K562 (cell line): Measurements from ENCODE around the gene METTL15. TPM values are rescaled to one million over a fixed set of nuclear protein-coding genes. Genes with fewer than 3 reads are reported as not detected.

Experiments
- ATAC-seq: fragments of 200-7000 bp; cut with Tn5 transposase; 3 replicates; pipeline ENCODE4 v1.9.1; 2020; ENCODE audit warnings: moderate library complexity
- BruUV-seq: library from RNA; stranded (reverse); fragments of 400-500 nt; replicated peaks from 2 replicates; lab custom pipeline; 2021; lab: Mats Ljungman, UMichigan
- CTCF ChIA-PET: fragments of 300-600 bp; formaldehyde crosslinking; extraction: SDS; loops from one replicate; lab custom pipeline; 2021; ENCODE audit warnings: low intra/inter-chr PET ratio; lab: Yijun Ruan, JAX
- POLR2A ChIA-PET: fragments of 300-600, 350-650 bp; sonication (Branson Sonifier 250); formaldehyde crosslinking; extraction: SDS; loops from one replicate; lab custom pipeline; 2021; ENCODE audit warnings: antibody characterized with exemption, inconsistent platforms; lab: Yijun Ruan, JAX
- DNase-seq, 4 experiments: peaks; one replicate each; pipeline versions ENCODE4 v3.0.0 to v3.0.0-alpha.2; 2011 to 2018; ENCODE audit warnings: low spot score in 3 of 4, mixed read lengths in 3 of 4; ENCODE audit errors: extremely low read depth in 1 of 4
- FAIRE-seq: peaks from 2 replicates; lab custom pipeline; 2011; peaks lifted over from hg19 to GRCh38; lab: Jason Lieb, UNC
- H2AFZ ChIP-seq: 2 replicates; pipeline ENCODE4 v1.6.0; 2011; ENCODE audit warnings: low read depth, low read length, control low read depth, inconsistent platforms
- H3K27ac ChIP-seq: fragments of 200-600 bp; 3 replicates; pipeline ENCODE4 v1.8.0; 2011; ENCODE audit warnings: low read depth, mild to moderate bottlenecking, control low read depth, inconsistent platforms, low read length, moderate library complexity, mixed read lengths; ENCODE audit errors: extremely low read depth
- H3K27me3 ChIP-seq, 2 experiments: fragments of 300-600 bp in 1 of 2; 2 replicates in 1 of 2; 3 replicates in 1 of 2; pipeline versions ENCODE4 v1.6.0 to v1.8.0; 2011; ENCODE audit warnings: inconsistent platforms in 2 of 2, low read length in 2 of 2, mild to moderate bottlenecking in 1 of 2, mixed read lengths in 1 of 2, moderate library complexity in 1 of 2; ENCODE audit not compliant: control insufficient read depth in 2 of 2, insufficient read depth in 2 of 2
- H3K36me3 ChIP-seq: fragments of 300-600 bp; 3 replicates; pipeline ENCODE4 v1.8.0; 2011; ENCODE audit warnings: mild to moderate bottlenecking, low read length, inconsistent platforms; ENCODE audit not compliant: control insufficient read depth, insufficient read depth
- H3K4me1 ChIP-seq, 2 experiments: fragments of 200-600 bp in 1 of 2; replicated peaks in 1 of 2; 2 replicates in 1 of 2; 3 replicates in 1 of 2; pipeline versions ENCODE4 v1.5.1 to v1.8.0; 2011; ENCODE audit warnings: inconsistent platforms in 2 of 2, low read length in 2 of 2, mild to moderate bottlenecking in 1 of 2, mixed read lengths in 1 of 2, moderate library complexity in 1 of 2; ENCODE audit not compliant: control insufficient read depth in 2 of 2, insufficient read depth in 2 of 2
- H3K4me2 ChIP-seq: 2 replicates; pipeline ENCODE4 v1.6.1; 2011; ENCODE audit warnings: low read length, control low read depth, inconsistent platforms, mixed read lengths; ENCODE audit not compliant: insufficient read depth
- H3K4me3 ChIP-seq: fragments of 200-600 bp; sonication (generic), shearing (Covaris generic); 2 replicates; pipeline ENCODE4 v1.5.1; 2016; ENCODE audit warnings: control low read depth, inconsistent platforms
- H3K79me2 ChIP-seq: fragments of 200-600 bp; 3 replicates; pipeline ENCODE4 v1.8.0; 2011; ENCODE audit warnings: low read length, inconsistent platforms; ENCODE audit not compliant: control insufficient read depth, insufficient read depth
- H3K9ac ChIP-seq, 2 experiments: 2 replicates each; pipeline versions ENCODE4 v1.6.0 to v1.6.1; 2011; ENCODE audit warnings: low read depth in 2 of 2, low read length in 2 of 2, control low read depth in 1 of 2, inconsistent platforms in 1 of 2, mild to moderate bottlenecking in 1 of 2, mixed read lengths in 1 of 2; ENCODE audit not compliant: insufficient read depth in 1 of 2
- H3K9me1 ChIP-seq: one replicate; pipeline ENCODE4 v1.6.0; 2011; ENCODE audit warnings: inconsistent platforms, mild to moderate bottlenecking, low read length, moderate library complexity; ENCODE audit not compliant: control insufficient read depth, insufficient read depth
- H3K9me3 ChIP-seq: replicated peaks from 2 replicates; pipeline ENCODE4 v1.5.1; 2011; ENCODE audit warnings: low read depth, low read length, inconsistent platforms; ENCODE audit not compliant: control insufficient read depth, insufficient read depth
- H4K20me1 ChIP-seq: replicated peaks from 2 replicates; pipeline ENCODE4 v1.6.1; 2011; ENCODE audit warnings: low read length, inconsistent platforms, mixed read lengths; ENCODE audit not compliant: control insufficient read depth, insufficient read depth
- DLX4 ChIP-seq: fragments of 250-450 bp; sonication (Bioruptor Pico); IDR thresholded peaks from 2 replicates; pipeline ENCODE4 v1.6.1; 2021; ENCODE audit warnings: mild to moderate bottlenecking
- HIVEP1 ChIP-seq: fragments of 250-450 bp; sonication (Bioruptor Pico); IDR thresholded peaks from 2 replicates; pipeline ENCODE4 v1.4.0; 2020; ENCODE audit warnings: mild to moderate bottlenecking
- NFXL1 ChIP-seq: fragments of 450-650 bp; formaldehyde crosslinking; IDR thresholded peaks from 2 replicates; pipeline ENCODE4 v1.4.0; 2021; ENCODE audit warnings: mild to moderate bottlenecking
- TCFL5 ChIP-seq: fragments of 250-450 bp; sonication (Bioruptor Pico); conservative IDR thresholded peaks from 2 replicates; pipeline ENCODE4 v1.6.1; 2021; ENCODE audit warnings: mild to moderate bottlenecking, moderate library complexity, matching md5 sums
- ZBTB17 ChIP-seq: fragments of 450-650 bp; formaldehyde crosslinking; IDR thresholded peaks from 2 replicates; pipeline ENCODE4 v1.4.0; 2020; ENCODE audit warnings: mild to moderate bottlenecking
- ZNF282 ChIP-seq: sonication (generic); formaldehyde crosslinking; IDR thresholded peaks from 2 replicates; pipeline ENCODE4 v1.8.1; 2023; ENCODE audit warnings: missing genetic modification reagents
- ZNF518B ChIP-seq: fragments of 250-450 bp; sonication (Bioruptor Pico); IDR thresholded peaks from 2 replicates; pipeline ENCODE4 v1.5.0; 2021; ENCODE audit warnings: mild to moderate bottlenecking, moderate library complexity
- in situ Hi-C: fragments of 300-500 bp; cut with MboI; formaldehyde crosslinking; loops from 4 replicates; pipeline ENCODE4 v1.15.0; 2018; ENCODE audit warnings: inconsistent platforms, mixed read lengths
- intact Hi-C: fragments of 100-400 bp; cut with micrococcal nuclease; formaldehyde crosslinking; loops from 2 replicates; pipeline ENCODE4 v1.14.2; 2022
- polyA plus RNA-seq, 8 experiments: library from polyadenylated mRNA; depleted of rRNA in 4 of 8; stranded (reverse) in 5 of 8; unstranded in 3 of 8; fragments of >200 nt; fragmentation: Nextera tagmentation in 2 of 8; fragmentation: Illumina TruSeq in 1 of 8; extraction: Ambion mirVana in 2 of 8; extraction: Trizol in 1 of 8; gene quantifications; 2 replicates each; pipeline versions ENCODE4 v1.2.1 to v1.2.3, GENCODE V29; 2011 to 2014; ENCODE audit warnings: inconsistent platforms in 1 of 8, missing spikeins in 1 of 8
- total RNA-seq, 7 experiments: library from RNA; depleted of rRNA in 6 of 7; stranded (reverse); fragments of >200 nt in 6 of 7; fragmentation: Illumina TruSeq in 2 of 7; extraction: Trizol in 2 of 7; gene quantifications; 2 replicates each; pipeline versions ENCODE4 v1.2.1 to v1.2.3, GENCODE V29; 2011 to 2021; ENCODE audit warnings: low replicate concordance in 1 of 7
- TF ChIP-seq, protein P1 (sequence below): fragments of 450-650 bp; IDR thresholded peaks from 2 replicates; pipeline ENCODE4 v1.7.1; 2018; ENCODE audit warnings: mild to moderate bottlenecking, low read depth; ENCODE audit not compliant: partially characterized antibody

Gene METTL15
- total and polyA plus RNA-seq, 9 of the 15 experiments (the other 6 are each of a cell fraction or from before 2014, with no cell fraction given) = 10.7 to 21.7 (median 15.9) TPM

- no peaks in the 10 kb centered on the region for H3K9me3 ChIP-seq
- ATAC-seq (no peak), FAIRE-seq (no peak), DNase-seq (no peak)
- no peaks in the 10 kb centered on the region for H3K9me1 ChIP-seq
- no TSS peak for BruUV-seq
- no peak overlapping the region for H3K4me2 ChIP-seq
- in situ Hi-C loops = no loop called here
- peaks cover 39% of the 10 kb centered on the region for H3K79me2 ChIP-seq
- H4K20me1 ChIP-seq = no peaks in the 10 kb centered on the region
- no peak overlapping the region for H3K4me3 ChIP-seq
- no peaks in the 10 kb centered on the region for H3K4me1 ChIP-seq
- H3K36me3 ChIP-seq = peaks cover 67% of the 10 kb centered on the region
- intact Hi-C loops = no loop called here
- no peak overlapping the region for H3K27ac ChIP-seq
- H3K9ac ChIP-seq = no peak overlapping the region
- ChIA-PET POLR2A (interaction anchor here (0.5 to 1.0 kb wide), 2 partner anchors 19 to 763 kb away, joined by 3 to 4 read pairs; no protein-coding TSS in a partner anchor), CTCF (no interaction called here)
- H2AFZ ChIP-seq = no peak overlapping the region
- TF ChIP-seq DLX4 (CRISPR knock-in tag) (no peak), NFXL1 (CRISPR knock-in tag) (no peak), HIVEP1 (CRISPR knock-in tag) (no peak), ZNF282 (CRISPR knock-in tag) (no peak), ZBTB17 (CRISPR knock-in tag) (no peak), ZNF518B (CRISPR knock-in tag) (no peak), TCFL5 (CRISPR knock-in tag) (no peak)
- TF ChIP-seq, protein P1, sequence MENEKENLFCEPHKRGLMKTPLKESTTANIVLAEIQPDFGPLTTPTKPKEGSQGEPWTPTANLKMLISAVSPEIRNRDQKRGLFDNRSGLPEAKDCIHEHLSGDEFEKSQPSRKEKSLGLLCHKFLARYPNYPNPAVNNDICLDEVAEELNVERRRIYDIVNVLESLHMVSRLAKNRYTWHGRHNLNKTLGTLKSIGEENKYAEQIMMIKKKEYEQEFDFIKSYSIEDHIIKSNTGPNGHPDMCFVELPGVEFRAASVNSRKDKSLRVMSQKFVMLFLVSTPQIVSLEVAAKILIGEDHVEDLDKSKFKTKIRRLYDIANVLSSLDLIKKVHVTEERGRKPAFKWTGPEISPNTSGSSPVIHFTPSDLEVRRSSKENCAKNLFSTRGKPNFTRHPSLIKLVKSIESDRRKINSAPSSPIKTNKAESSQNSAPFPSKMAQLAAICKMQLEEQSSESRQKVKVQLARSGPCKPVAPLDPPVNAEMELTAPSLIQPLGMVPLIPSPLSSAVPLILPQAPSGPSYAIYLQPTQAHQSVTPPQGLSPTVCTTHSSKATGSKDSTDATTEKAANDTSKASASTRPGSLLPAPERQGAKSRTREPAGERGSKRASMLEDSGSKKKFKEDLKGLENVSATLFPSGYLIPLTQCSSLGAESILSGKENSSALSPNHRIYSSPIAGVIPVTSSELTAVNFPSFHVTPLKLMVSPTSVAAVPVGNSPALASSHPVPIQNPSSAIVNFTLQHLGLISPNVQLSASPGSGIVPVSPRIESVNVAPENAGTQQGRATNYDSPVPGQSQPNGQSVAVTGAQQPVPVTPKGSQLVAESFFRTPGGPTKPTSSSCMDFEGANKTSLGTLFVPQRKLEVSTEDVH = no peak
- H3K27me3 ChIP-seq = no peaks in the 10 kb centered on the region
These were observed 15.4 kb upstream of the METTL15 start for GRCh38 chr11:28092786-28093185.
